GM12864 (cell line): ENCODE results near the gene BAIAP2.

Source experiments
- DNase-seq: peaks from one replicate; pipeline ENCODE4 v3.0.0-alpha.2; 2011; ENCODE audit warnings: low read depth
- H3K4me3 ChIP-seq: 2 replicates; pipeline ENCODE4 v1.5.1; 2011; ENCODE audit warnings: mild to moderate bottlenecking, low read depth, low read length, control low read depth
- TF ChIP-seq, protein P1 (sequence below): IDR thresholded peaks from 2 replicates; pipeline ENCODE4 v1.5.1; 2011; ENCODE audit warnings: low read depth, mild to moderate bottlenecking, moderate library complexity, low read length, control low read depth, inconsistent platforms; ENCODE audit errors: missing control alignments

The BAIAP2 gene

GRCh38 chr17:81126281-81127132 is 91.6 kb downstream of the BAIAP2 start:
- no peak for DNase-seq
- H3K4me3 ChIP-seq: no peak overlapping the region
- TF ChIP-seq, protein P1, sequence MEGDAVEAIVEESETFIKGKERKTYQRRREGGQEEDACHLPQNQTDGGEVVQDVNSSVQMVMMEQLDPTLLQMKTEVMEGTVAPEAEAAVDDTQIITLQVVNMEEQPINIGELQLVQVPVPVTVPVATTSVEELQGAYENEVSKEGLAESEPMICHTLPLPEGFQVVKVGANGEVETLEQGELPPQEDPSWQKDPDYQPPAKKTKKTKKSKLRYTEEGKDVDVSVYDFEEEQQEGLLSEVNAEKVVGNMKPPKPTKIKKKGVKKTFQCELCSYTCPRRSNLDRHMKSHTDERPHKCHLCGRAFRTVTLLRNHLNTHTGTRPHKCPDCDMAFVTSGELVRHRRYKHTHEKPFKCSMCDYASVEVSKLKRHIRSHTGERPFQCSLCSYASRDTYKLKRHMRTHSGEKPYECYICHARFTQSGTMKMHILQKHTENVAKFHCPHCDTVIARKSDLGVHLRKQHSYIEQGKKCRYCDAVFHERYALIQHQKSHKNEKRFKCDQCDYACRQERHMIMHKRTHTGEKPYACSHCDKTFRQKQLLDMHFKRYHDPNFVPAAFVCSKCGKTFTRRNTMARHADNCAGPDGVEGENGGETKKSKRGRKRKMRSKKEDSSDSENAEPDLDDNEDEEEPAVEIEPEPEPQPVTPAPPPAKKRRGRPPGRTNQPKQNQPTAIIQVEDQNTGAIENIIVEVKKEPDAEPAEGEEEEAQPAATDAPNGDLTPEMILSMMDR: no peak

- TF ChIP-seq, protein P1: no peak
- no peak overlapping the region for H3K4me3 ChIP-seq
- DNase-seq: no peak
Measured at GRCh38 chr17:81127133-81127455, 92.1 kb downstream of the BAIAP2 start.

GRCh38 chr17:81127526-81128177 is 92.7 kb downstream of the BAIAP2 start:
- DNase-seq: no peak
- TF ChIP-seq, protein P1: no peak
- H3K4me3 ChIP-seq: no peak overlapping the region

- TF ChIP-seq, protein P1: no peak
- H3K4me3 ChIP-seq: no peak overlapping the region
- no peak for DNase-seq
Measured at GRCh38 chr17:81128338-81128737, 93.4 kb downstream of the BAIAP2 start.

DNA sequence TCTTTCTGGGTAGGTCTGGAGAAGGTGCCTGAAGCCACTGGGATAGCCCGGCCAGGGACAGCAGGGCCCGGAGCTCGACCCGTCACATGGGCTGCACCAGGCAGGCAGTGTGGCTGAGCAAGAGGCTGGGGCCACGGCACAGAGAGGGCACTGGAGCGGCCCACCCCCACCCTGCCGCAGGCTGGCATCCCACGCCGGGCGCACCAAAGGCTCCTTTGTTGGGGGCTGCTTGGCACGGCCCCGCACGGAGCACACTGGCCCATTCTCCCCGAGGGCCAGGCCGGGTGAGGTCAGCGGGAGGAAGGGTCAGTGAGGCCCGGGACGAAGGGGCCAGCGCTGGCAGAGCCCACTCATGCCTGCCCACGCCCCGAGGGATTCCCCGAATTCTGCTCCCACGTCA is 93.8 kb downstream of the BAIAP2 start:
- TF ChIP-seq, protein P1: no peak
- H3K4me3 ChIP-seq: no peak overlapping the region
- DNase-seq: no peak

- H3K4me3 ChIP-seq: no peak overlapping the region
- DNase-seq: no peak
- TF ChIP-seq, protein P1: no peak
Measured at GRCh38 chr17:81129289-81129688, 94.3 kb downstream of the BAIAP2 start.
